Heart left ventricle (tissue), 16 donors: ENCODE results near the gene CCDC18. TPM values are rescaled to one million over a fixed set of nuclear protein-coding genes. Genes with fewer than 3 reads are reported as not detected.
"Not testable (repeated sequence)": the region's sequence is repeated elsewhere in the genome, so short reads cannot be mapped to it uniquely, and the experiment has no call there.

Experiments
- ATAC-seq, 4 donors: fragments of 200-7000 bp; cut with Tn5 transposase; one replicate each; pipeline ENCODE4 v1.9.1; 2020 to 2022; ENCODE audit warnings: moderate library complexity in 4 of 4, mild to moderate bottlenecking in 3 of 4, moderate number of reproducible peaks in 1 of 4
- DNase-seq, 5 donors: peaks; one replicate each; pipeline ENCODE4 v3.0.0-alpha.2; 2020
- H3K27ac ChIP-seq, 12 donors: fragments of 200-600 bp; sonication (generic) in 4 of 12; one replicate each; pipeline versions ENCODE4 v1.5.0 to v1.8.0; 2016 to 2022; ENCODE audit warnings: mild to moderate bottlenecking in 2 of 12
- H3K27me3 ChIP-seq, 9 donors: fragments of 200-600 bp; sonication (generic) in 2 of 9; one replicate each; pipeline versions ENCODE4 v1.5.1 to v1.8.0; 2016 to 2022; ENCODE audit warnings: mild to moderate bottlenecking in 3 of 9
- H3K36me3 ChIP-seq, 9 donors: fragments of 200-600 bp; sonication (generic) in 2 of 9; one replicate each; pipeline versions ENCODE4 v1.5.0 to v1.8.0; 2018 to 2022; ENCODE audit warnings: mild to moderate bottlenecking in 2 of 9
- H3K4me1 ChIP-seq, 12 donors: fragments of 200-600 bp; sonication (generic) in 4 of 12; one replicate each; pipeline versions ENCODE4 v1.5.0 to v1.8.0; 2016 to 2022; ENCODE audit warnings: mild to moderate bottlenecking in 3 of 12
- H3K4me3 ChIP-seq, 12 donors: fragments of 200-600 bp; sonication (generic) in 4 of 12; one replicate each; pipeline versions ENCODE4 v1.5.0 to v1.8.0; 2017 to 2022; ENCODE audit warnings: mild to moderate bottlenecking in 9 of 12, moderate library complexity in 4 of 12
- H3K9me3 ChIP-seq, 12 donors: fragments of 200-600 bp; sonication (generic) in 4 of 12; one replicate each; pipeline versions ENCODE4 v1.5.0 to v1.8.0; 2016 to 2022; ENCODE audit warnings: mild to moderate bottlenecking in 1 of 12
- POLR2A ChIP-seq, 2 donors: fragments of 450-650 bp; IDR thresholded peaks; one replicate each; pipeline ENCODE4 v1.6.1; 2017; ENCODE audit warnings: antibody characterized with exemption in 2 of 2, mild to moderate bottlenecking in 2 of 2, moderate library complexity in 2 of 2
- WGBS, 4 donors: extraction: QIAGEN DNeasy Blood & Tissue Kit in 2 of 4; methylation state at CpG; one replicate each; pipeline versions ENCODE4 v1.1.5 to v1.1.7; 2013 to 2018; 5-methylcytosine and 5-hydroxymethylcytosine counted together
- intact Hi-C, 10 donors: fragments of 100-400 bp; cut with DNase I; formaldehyde crosslinking; loops; one replicate each; pipeline versions ENCODE4 v1.11.1 to v1.14.2; 2022
- polyA plus RNA-seq, 2 donors: library from polyadenylated mRNA; stranded (reverse); fragments of 200-250 nt; gene quantifications; one replicate each; pipeline ENCODE4 v1.2.3, GENCODE V29; 2013
- total RNA-seq, 9 donors: library from RNA; depleted of rRNA in 2 of 9; stranded (reverse); fragments of >200 nt in 2 of 9; fragmentation: NEBNext Ultra II Directional in 3 of 9; extraction: Animal tissue kit (Norgen Biotek cat#: 25700) in 3 of 9; gene quantifications; one replicate each; pipeline versions ENCODE4 v1.1.0 to v1.2.4, GENCODE V29; 2016 to 2023
- TF ChIP-seq, protein P1 (sequence below), 12 donors: fragments of 200-600 bp; sonication (generic) in 4 of 12; IDR thresholded peaks; one replicate each; pipeline versions ENCODE4 v1.5.0 to v1.8.0; 2018 to 2022; ENCODE audit warnings: antibody characterized with exemption in 12 of 12, mild to moderate bottlenecking in 5 of 12
- donor health status: ischemic (EF 13 %, LVEDD 7.1; RV severe dilation, severe dysfunction).
- donor health status: healthy with polysubstance abuse.
- donor health status: DM: no; HTN: yes; CAD: no.
- donor health status: DM: no; HTN: no; CAD: no.
- donor health status: ischemic (EF 25% LVEDD 6.9; RV normal size, moderate dysfunction).
- donor health status: ischemic (EF 25% LVEDD 5.7; RV mildly dilated, moderate dysfunction).
- donor health status: healthy.
- donor health status: DM: yes; HTN: yes; CAD: no.
- donor health status: ischemic (EF 35%, LVEDD 5.7; RV mildly dilated, moderate dysfunction).
- donor health status: nonischemic (EF 11% LVEDD 7.7; RV severe dilation, severe dysfunction).
- donor health status: DM: yes; HTN: yes; CAD: no.
- donor health status: PGD.
- donor health status: ischemic (EF 29% LVEDD 5.4; RV normal size, mild dysfunction).
- donor health status: nonischemic (EF 23%, LVEDD 6.1; RV moderate dilation, normal function).

CCDC18 gene
- total and polyA plus RNA-seq, 11 donors = 1.7 to 8.9 (median 3.4) TPM

DNA sequence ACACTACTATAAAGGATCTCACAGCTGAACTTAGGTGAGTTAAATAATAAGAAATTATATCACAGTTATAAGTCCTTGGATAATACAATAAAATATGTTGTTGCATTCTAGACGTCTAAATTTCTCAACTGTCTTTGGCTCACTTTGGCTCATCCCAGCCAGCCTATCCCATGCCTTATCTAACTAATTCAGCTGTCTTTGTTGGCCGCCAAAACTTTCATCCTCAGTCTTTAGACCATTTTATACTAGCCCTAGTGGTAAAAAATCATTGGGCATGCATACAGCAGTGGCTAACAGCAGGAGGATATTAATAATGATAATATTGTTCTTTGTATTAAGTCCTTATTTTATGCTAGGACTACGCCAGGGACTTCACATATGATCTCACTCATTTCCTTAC, 59.3 kb downstream of the CCDC18 start:
- Histone ChIP-seq H3K36me3 (peaks cover 0 to 48% (median 0%) of the 10 kb centered on the region in 9 donors), H3K27ac (peak overlapping the region in 2 of 12 donors; percentile 5 to 26), H3K27me3 (no peaks in the 10 kb centered on the region), H3K4me1 (peaks cover 0 to 6% (median 0%) of the 10 kb centered on the region in 12 donors), H3K4me3 (no peak overlapping the region), H3K9me3 (peaks cover 0 to 14% (median 10%) of the 10 kb centered on the region in 12 donors)
- WGBS, 4 donors = 77 to 90% (median 83%) methylated on average over 3 of the region's 3 CpGs
- no peak for DNase-seq
- TF ChIP-seq POLR2A (IDR thresholded peaks at IDR 0.05) = no peak
- TF ChIP-seq, protein P1, sequence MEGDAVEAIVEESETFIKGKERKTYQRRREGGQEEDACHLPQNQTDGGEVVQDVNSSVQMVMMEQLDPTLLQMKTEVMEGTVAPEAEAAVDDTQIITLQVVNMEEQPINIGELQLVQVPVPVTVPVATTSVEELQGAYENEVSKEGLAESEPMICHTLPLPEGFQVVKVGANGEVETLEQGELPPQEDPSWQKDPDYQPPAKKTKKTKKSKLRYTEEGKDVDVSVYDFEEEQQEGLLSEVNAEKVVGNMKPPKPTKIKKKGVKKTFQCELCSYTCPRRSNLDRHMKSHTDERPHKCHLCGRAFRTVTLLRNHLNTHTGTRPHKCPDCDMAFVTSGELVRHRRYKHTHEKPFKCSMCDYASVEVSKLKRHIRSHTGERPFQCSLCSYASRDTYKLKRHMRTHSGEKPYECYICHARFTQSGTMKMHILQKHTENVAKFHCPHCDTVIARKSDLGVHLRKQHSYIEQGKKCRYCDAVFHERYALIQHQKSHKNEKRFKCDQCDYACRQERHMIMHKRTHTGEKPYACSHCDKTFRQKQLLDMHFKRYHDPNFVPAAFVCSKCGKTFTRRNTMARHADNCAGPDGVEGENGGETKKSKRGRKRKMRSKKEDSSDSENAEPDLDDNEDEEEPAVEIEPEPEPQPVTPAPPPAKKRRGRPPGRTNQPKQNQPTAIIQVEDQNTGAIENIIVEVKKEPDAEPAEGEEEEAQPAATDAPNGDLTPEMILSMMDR (IDR thresholded peaks at IDR 0.05) = no peak
- ATAC-seq = peak in 1 of 4 donors; percentile 34
- intact Hi-C loops = no loop called here

DNA sequence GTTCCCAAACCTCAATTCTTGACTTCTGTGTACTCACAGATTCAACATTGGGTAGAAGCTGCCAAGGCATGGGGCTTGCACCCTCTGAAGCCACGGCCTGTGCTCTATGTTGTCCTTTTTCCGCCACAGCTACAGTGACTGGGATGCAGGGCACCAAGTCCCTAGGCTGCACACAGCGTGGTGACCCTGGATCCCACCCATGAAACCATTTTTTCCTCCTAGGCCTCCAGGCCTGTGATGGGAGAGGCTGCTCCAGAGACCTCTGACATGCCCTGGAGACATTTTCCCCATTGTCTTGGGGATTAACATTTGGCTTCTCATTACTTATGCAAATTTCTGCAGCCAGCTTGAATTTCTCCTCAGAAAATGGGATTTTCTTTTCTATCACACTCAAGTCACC, 62.7 kb downstream of the CCDC18 start:
- intact Hi-C loops, ATAC-seq, H3K27me3 ChIP-seq, DNase-seq, H3K4me3 ChIP-seq: not testable (repeated sequence)
- H3K9me3 ChIP-seq = peaks cover 0 to 14% (median 10%) of the 10 kb centered on the region in 12 donors
- H3K4me1 ChIP-seq = peaks cover 0 to 11% (median 0%) of the 10 kb centered on the region in 12 donors
- 96 to 98% (median 97%) methylated on average over 3 of the region's 3 CpGs for WGBS, 4 donors
- H3K27ac ChIP-seq = peak overlapping the region in 2 of 12 donors; percentile 52 to 70
- peaks cover 0 to 25% (median 0%) of the 10 kb centered on the region in 9 donors for H3K36me3 ChIP-seq

DNA sequence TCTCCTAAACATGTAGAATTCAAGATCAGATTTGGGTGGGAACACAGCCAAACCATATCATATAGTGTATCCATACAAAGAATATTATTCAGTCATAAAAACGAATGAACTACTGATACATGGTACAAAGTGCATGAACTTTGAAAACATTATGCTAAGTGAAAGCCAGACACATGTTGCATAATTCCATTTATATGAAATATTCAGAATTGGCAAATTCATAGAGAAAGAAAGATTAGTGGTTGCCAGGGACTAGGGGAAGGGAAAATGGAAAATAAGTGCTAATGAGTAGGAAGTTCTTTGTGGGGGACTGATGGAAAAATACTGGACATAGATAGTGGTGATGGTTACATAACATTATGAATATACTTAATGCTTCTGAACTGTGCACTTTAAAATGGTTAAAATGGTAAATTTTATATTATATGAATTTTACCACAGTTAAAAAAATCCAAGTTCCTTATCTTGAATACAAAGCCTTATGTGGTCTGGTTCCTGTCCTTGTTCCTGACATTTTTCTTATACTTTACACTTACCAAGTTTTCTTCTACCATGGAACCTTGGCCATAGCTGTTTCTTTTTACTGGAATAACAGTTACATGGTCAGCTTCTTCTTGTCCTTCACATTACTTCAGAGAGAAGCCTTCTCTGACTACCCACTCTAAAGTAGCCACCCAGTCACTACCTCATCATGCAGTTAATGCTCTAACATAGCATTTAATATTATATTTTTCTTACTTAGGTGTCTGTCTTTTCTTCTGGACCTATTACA, 64.0 kb downstream of the CCDC18 start:
- H3K9me3 ChIP-seq = peaks cover 0 to 14% (median 10%) of the 10 kb centered on the region in 12 donors
- intact Hi-C loops = no loop called here
- DNase-seq (no peak), ATAC-seq (peak in 3 of 4 donors; percentile 57 to 65 (median 60))
- peak overlapping the region in 6 of 12 donors; percentile 9 to 76 (median 60) for H3K27ac ChIP-seq
- peaks cover 0 to 11% (median 0%) of the 10 kb centered on the region in 12 donors for H3K4me1 ChIP-seq
- no peak overlapping the region for H3K4me3 ChIP-seq
- H3K27me3 ChIP-seq = no peaks in the 10 kb centered on the region
- peaks cover 0 to 22% (median 0%) of the 10 kb centered on the region in 9 donors for H3K36me3 ChIP-seq
- TF ChIP-seq, protein P1 (IDR thresholded peaks at IDR 0.05) = no peak
- TF ChIP-seq POLR2A (IDR thresholded peaks at IDR 0.05) = no peak
- WGBS, 4 donors = 76 to 85% (median 82%) methylated on average over 1 of the region's 1 CpG

DNA sequence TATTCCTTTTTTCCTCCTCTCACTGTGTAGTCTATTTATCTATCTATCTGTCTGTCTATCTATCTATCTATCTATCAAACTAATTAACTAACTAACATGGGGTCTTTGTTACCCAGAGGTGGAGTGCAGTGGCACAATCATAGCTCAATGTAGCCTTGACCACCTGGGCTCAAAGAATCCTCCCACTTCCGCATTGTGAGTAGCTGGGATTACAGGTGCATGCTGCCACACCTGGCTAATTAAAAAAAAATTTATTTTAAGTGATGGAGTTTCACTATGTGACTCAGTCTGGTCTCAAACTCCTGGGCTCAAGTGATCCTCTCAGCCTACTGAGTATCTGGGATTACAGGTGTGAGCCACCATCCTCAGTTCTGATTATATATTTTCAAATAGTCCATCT, 71.4 kb downstream of the CCDC18 start:
- peaks cover 0 to 23% (median 6%) of the 10 kb centered on the region in 12 donors for H3K9me3 ChIP-seq
- ATAC-seq = no peak
- H3K27ac ChIP-seq = no peak overlapping the region
- peaks cover 0 to 3% (median 0%) of the 10 kb centered on the region in 9 donors for H3K36me3 ChIP-seq
- TF ChIP-seq POLR2A (IDR thresholded peaks at IDR 0.05) = no peak
- TF ChIP-seq, protein P1 (IDR thresholded peaks at IDR 0.05) = no peak
- WGBS, 4 donors = 96 to 100% (median 99%) methylated on average over 1 of the region's 1 CpG
- intact Hi-C loops = no loop called here
- H3K4me3 ChIP-seq = no peak overlapping the region
- H3K4me1 ChIP-seq = no peaks in the 10 kb centered on the region
- H3K27me3 ChIP-seq = no peaks in the 10 kb centered on the region
- no peak for DNase-seq
